ENCODE results near the gene CMTM5.
"Not testable (repeated sequence)": the region's sequence is repeated elsewhere in the genome, so short reads cannot be mapped to it uniquely, and the experiment has no call there.

Gene CMTM5

DNA sequence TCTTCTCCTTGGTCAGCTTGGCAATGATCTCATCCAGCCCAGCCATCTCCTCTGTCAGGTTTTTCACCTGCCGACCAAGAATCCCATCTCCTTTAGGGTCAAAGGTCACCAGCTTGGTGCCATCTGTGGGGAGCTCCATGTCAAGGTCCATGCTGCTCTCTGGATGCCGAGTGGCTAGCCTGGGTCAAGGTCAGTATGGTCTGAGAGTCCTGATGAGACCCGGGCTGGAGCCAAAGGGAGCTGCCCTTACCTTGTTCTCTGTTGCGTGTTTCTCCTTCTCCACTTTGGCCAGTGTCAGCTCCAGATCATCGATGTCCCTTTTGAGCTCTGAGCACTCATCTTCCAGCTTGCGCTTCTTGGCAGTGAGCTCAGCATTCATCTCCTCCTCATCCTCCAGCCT is 46.8 kb downstream of the CMTM5 start:
- Histone ChIP-seq H3K27me3 (ENCODE audit: insufficient read depth, poor library complexity, severe bottlenecking) (no peaks in the 10 kb centered on the region), H3K4me3 (ENCODE audit: severe bottlenecking) (no peak overlapping the region), H3K9me3 (ENCODE audit: severe bottlenecking) (no peaks in the 10 kb centered on the region), H3K27ac (ENCODE audit: poor library complexity, severe bottlenecking) (no peak overlapping the region), H3K36me3 (ENCODE audit: low read depth) (no peaks in the 10 kb centered on the region), H3K4me1 (ENCODE audit: insufficient read depth, poor library complexity, severe bottlenecking) (no peaks in the 10 kb centered on the region)
- DNase-seq (ENCODE audit: low spot score) (no peak), ATAC-seq (ENCODE audit: low read depth) (no peak)
- TF ChIP-seq, protein P1, sequence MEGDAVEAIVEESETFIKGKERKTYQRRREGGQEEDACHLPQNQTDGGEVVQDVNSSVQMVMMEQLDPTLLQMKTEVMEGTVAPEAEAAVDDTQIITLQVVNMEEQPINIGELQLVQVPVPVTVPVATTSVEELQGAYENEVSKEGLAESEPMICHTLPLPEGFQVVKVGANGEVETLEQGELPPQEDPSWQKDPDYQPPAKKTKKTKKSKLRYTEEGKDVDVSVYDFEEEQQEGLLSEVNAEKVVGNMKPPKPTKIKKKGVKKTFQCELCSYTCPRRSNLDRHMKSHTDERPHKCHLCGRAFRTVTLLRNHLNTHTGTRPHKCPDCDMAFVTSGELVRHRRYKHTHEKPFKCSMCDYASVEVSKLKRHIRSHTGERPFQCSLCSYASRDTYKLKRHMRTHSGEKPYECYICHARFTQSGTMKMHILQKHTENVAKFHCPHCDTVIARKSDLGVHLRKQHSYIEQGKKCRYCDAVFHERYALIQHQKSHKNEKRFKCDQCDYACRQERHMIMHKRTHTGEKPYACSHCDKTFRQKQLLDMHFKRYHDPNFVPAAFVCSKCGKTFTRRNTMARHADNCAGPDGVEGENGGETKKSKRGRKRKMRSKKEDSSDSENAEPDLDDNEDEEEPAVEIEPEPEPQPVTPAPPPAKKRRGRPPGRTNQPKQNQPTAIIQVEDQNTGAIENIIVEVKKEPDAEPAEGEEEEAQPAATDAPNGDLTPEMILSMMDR (IDR thresholded peaks at IDR 0.05; ENCODE audit: poor library complexity, severe bottlenecking): no peak

DNA sequence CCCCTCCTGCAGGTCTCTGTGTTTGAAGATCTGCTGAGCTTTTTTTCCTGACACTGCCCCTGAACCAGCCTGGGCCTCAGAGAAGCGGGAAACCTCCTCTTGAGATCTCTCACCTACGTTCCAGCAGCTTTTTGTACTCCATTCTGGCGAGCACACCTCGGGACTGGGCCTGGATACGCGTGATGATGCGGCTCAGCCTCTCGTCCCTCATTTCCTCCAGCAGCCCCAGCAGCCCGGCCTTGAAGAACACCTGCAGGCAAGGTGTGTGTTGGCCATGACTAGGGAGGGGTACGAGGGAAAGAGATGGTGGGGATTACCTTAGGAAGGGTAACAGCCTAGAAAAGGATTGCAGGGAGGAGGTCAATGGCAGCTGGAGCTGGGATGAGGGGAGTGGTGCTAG is 48.3 kb downstream of the CMTM5 start:
- DNase-seq (ENCODE audit: low spot score) (no peak), ATAC-seq (ENCODE audit: low read depth) (no peak)
- Histone ChIP-seq H3K4me1 (ENCODE audit: insufficient read depth, poor library complexity, severe bottlenecking) (no peaks in the 10 kb centered on the region), H3K36me3 (ENCODE audit: low read depth) (no peaks in the 10 kb centered on the region), H3K9me3 (ENCODE audit: severe bottlenecking) (no peaks in the 10 kb centered on the region), H3K27ac (ENCODE audit: poor library complexity, severe bottlenecking) (no peak overlapping the region), H3K27me3 (ENCODE audit: insufficient read depth, poor library complexity, severe bottlenecking) (no peaks in the 10 kb centered on the region), H3K4me3 (ENCODE audit: severe bottlenecking) (no peak overlapping the region)
- TF ChIP-seq, protein P1 (IDR thresholded peaks at IDR 0.05; ENCODE audit: poor library complexity, severe bottlenecking): no peak

DNA sequence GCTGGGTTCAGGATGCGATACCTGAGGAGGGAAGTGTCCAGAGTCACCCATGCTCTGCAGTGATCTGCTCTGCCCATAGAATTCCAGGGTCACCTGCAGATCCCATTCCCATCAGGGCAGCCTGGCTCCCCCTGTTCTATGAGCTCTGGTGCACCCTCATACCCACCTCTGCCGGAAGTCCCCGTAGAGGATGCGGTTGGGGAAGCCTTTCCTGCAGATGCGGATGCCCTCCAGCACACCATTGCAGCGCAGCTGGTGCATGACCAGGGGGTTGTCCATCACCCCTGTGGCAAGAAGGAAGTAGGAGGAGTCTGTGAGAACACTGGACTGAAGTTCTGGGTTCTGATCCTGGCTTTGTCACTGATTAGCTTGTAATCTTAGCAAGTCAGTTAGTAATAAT is 49.0 kb downstream of the CMTM5 start:
- H3K4me1 ChIP-seq (ENCODE audit: insufficient read depth, poor library complexity, severe bottlenecking); H3K27ac ChIP-seq (ENCODE audit: poor library complexity, severe bottlenecking); H3K4me3 ChIP-seq (ENCODE audit: severe bottlenecking); H3K27me3 ChIP-seq (ENCODE audit: insufficient read depth, poor library complexity, severe bottlenecking); H3K9me3 ChIP-seq (ENCODE audit: severe bottlenecking); DNase-seq (ENCODE audit: low spot score); H3K36me3 ChIP-seq (ENCODE audit: low read depth); ATAC-seq (ENCODE audit: low read depth): not testable (repeated sequence)

DNA sequence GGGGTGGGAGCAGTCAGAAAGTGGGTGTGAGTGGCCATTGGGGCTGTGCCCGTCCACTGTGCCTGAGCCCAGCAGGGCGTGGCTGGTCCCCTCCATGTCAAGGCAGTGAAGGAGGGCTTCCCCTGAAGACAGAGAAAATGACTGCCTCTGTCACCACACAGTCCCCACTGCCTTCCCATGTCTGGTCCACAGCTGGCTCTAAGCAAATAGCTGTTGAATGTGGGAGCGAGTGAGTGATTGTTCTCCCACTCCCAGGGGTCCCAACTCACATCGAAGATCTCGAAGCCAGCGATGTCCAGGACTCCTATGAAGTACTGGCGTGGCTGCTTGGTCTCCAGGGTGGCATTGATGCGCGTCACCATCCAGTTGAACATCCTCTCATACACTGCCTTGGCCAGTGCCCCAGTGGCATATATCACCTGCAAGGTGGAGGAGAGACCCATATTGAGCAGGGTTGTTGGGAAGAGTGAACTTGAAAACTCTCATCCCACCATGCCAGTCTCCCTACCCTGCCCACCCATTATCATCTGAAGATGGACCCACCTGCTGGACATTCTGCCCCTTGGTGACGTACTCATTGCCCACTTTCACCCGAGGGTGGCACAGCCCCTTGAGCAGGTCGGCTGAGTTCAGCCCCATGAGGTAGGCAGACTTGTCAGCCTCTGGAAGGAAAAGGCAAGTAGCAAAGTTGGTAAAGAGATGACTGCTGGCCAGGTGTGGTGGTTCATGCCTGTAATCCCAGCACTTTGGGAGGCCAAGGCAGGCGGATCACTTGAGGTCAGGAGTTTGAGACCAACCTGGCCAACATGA is 52.0 kb downstream of the CMTM5 start:
- Histone ChIP-seq H3K27ac (ENCODE audit: poor library complexity, severe bottlenecking) (no peak overlapping the region), H3K9me3 (ENCODE audit: severe bottlenecking) (no peaks in the 10 kb centered on the region), H3K36me3 (ENCODE audit: low read depth) (no peaks in the 10 kb centered on the region), H3K4me3 (ENCODE audit: severe bottlenecking) (no peak overlapping the region), H3K4me1 (ENCODE audit: insufficient read depth, poor library complexity, severe bottlenecking) (no peaks in the 10 kb centered on the region), H3K27me3 (ENCODE audit: insufficient read depth, poor library complexity, severe bottlenecking) (no peaks in the 10 kb centered on the region)
- TF ChIP-seq, protein P1 (IDR thresholded peaks at IDR 0.05; ENCODE audit: poor library complexity, severe bottlenecking): no peak
- DNase-seq (ENCODE audit: low spot score) (peak; percentile 54), ATAC-seq (ENCODE audit: low read depth) (no peak; the same call in 2 of the 3 replicates)
